DOHH2 (cell line): Measurements from ENCODE around the gene SLC7A4.
"Not testable (repeated sequence)": the region's sequence is repeated elsewhere in the genome, so short reads cannot be mapped to it uniquely, and the experiment has no call there.

Experiments used
- H3F3A ChIP-seq: fragments of 200-600 bp; sonication (generic), shearing (Covaris generic); 2 replicates; pipeline ENCODE4 v1.6.0; 2016; ENCODE audit warnings: antibody characterized with exemption, mild to moderate bottlenecking; ENCODE audit not compliant: control insufficient read depth, insufficient read depth
- H3K27ac ChIP-seq: fragments of 200-600 bp; sonication (generic); 2 replicates; pipeline ENCODE4 v1.5.1; 2014; ENCODE audit warnings: low read depth, mild to moderate bottlenecking, low read length, moderate library complexity
- H3K27me3 ChIP-seq: fragments of 200-600 bp; sonication (generic); 2 replicates; pipeline ENCODE4 v1.6.1; 2014; ENCODE audit warnings: mild to moderate bottlenecking, low read length, mixed read lengths; ENCODE audit not compliant: control insufficient read depth
- H3K36me3 ChIP-seq: fragments of 200-600 bp; sonication (generic); 2 replicates; pipeline ENCODE4 v1.6.1; 2014; ENCODE audit warnings: mild to moderate bottlenecking, low read length, moderate library complexity, mixed read lengths; ENCODE audit not compliant: control insufficient read depth
- H3K4me1 ChIP-seq: fragments of 200-600 bp; sonication (generic); 2 replicates; pipeline ENCODE4 v1.6.1; 2014; ENCODE audit warnings: mild to moderate bottlenecking, low read length, mixed read lengths; ENCODE audit not compliant: control insufficient read depth
- H3K4me2 ChIP-seq: fragments of 200-600 bp; sonication (generic); 2 replicates; pipeline ENCODE4 v1.6.0; 2014; ENCODE audit warnings: mild to moderate bottlenecking, low read length, moderate library complexity
- H3K4me3 ChIP-seq: fragments of 200-600 bp; sonication (generic); 2 replicates; pipeline ENCODE4 v1.5.1; 2014; ENCODE audit warnings: mild to moderate bottlenecking, low read length, mixed read lengths
- H3K79me2 ChIP-seq: fragments of 200-600 bp; sonication (generic); 2 replicates; pipeline ENCODE4 v1.6.1; 2014; ENCODE audit warnings: mild to moderate bottlenecking, low read length, mixed read lengths; ENCODE audit not compliant: control insufficient read depth
- H3K9me2 ChIP-seq: fragments of 200-600 bp; sonication (generic); replicated peaks from 2 replicates; pipeline ENCODE4 v1.6.1; 2014; ENCODE audit warnings: mild to moderate bottlenecking, low read length, mixed read lengths; ENCODE audit not compliant: control insufficient read depth
- H3K9me3 ChIP-seq: fragments of 200-600 bp; sonication (generic); 2 replicates; pipeline ENCODE4 v1.6.1; 2014; ENCODE audit warnings: antibody characterized with exemption, low read length, mixed read lengths; ENCODE audit not compliant: control insufficient read depth, insufficient read depth
- H4K20me1 ChIP-seq: fragments of 200-600 bp; sonication (generic); 2 replicates; pipeline ENCODE4 v1.6.0; 2014; ENCODE audit warnings: low read depth, mild to moderate bottlenecking, antibody characterized with exemption, low read length, moderate library complexity; ENCODE audit not compliant: control insufficient read depth, insufficient read depth
- EZH2phosphoT487 ChIP-seq: fragments of 200-600 bp; sonication (generic); IDR thresholded peaks from 2 replicates; pipeline ENCODE4 v1.6.1; 2017; ENCODE audit warnings: borderline replicate concordance, mild to moderate bottlenecking, antibody characterized with exemption, low read length, moderate library complexity, mixed read lengths
- TF ChIP-seq, protein P1 (sequence below): fragments of 200-600 bp; sonication (generic); IDR thresholded peaks from one replicate; pipeline ENCODE4 v1.5.1; 2014; ENCODE audit warnings: antibody characterized with exemption, mild to moderate bottlenecking, low read depth, low read length; ENCODE audit not compliant: poor library complexity, severe bottlenecking

Gene SLC7A4

DNA sequence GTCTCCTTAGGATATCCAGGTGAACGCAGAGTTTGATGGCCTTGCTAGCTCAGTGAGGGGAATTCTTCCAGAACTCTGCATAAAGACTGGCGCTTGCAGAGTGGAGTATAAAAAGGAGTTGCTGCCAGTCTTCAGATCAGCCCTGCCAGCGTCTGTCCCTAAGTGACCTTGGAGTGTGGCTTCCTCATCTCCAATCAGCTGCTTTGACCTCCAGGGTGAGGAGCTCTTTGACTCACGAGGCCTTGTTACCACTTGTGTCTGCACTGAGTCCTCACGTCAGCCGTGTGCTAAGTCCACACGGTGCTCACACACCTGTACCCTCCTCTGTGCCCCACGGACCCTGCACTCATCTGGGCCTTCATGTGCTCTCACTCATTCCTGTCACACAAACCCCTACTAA lies 28.0 kb upstream of the SLC7A4 start:
- not testable (repeated sequence) for H3K9me2 ChIP-seq, H4K20me1 ChIP-seq, H3K4me3 ChIP-seq, H3F3A ChIP-seq, H3K79me2 ChIP-seq, H3K27ac ChIP-seq, H3K9me3 ChIP-seq, H3K4me2 ChIP-seq, H3K36me3 ChIP-seq
- H3K4me1 ChIP-seq: peaks cover 11% of the 10 kb centered on the region
- peaks cover 14% of the 10 kb centered on the region for H3K27me3 ChIP-seq

DNA sequence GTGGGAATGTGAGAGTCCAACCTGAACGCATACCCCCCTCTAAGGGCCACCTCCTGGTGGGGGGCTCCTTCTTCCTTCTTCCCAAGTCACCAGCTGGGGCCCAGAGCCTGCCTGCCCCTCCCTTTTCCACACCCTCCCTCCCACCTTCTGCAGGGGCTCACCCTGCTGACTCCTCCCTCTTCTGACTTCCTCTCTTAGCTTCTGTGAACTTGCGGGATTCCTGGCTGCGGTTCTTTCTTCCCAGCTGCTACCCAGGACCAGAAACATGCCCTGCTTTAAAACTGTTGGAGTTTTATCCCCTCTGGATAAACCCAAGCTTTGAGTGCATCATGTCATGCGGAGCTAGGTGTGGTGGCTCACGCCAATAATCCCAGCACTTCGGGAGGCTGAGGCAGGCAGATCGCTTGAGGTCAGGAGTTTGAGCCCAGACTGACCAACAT lies 23.5 kb upstream of the SLC7A4 start:
- H3K27me3 ChIP-seq: peaks cover 11% of the 10 kb centered on the region
- H3K36me3 ChIP-seq: no peaks in the 10 kb centered on the region

DNA sequence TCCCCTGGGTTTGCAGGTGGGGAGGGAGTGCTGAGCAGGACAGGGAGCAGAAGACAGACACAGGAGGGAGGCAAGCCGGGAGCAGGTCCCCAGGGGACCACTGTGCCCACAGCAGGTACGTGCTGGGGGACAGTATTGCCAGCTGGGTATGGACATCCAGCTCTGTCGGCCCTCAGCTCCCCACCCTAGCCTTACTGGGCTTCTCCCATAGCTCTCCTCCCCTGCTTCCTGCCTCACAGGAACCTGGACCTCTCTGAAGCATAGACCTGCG lies 23.1 kb upstream of the SLC7A4 start:
- peak overlapping the region; percentile 24; the same call in 1 of the 2 replicates for H3K4me3 ChIP-seq
- H3K27ac ChIP-seq: no peak overlapping the region
- H3K27me3 ChIP-seq: peaks cover 11% of the 10 kb centered on the region
- peak overlapping the region; percentile 57 for H3K4me2 ChIP-seq
- H3F3A ChIP-seq: no peaks in the 10 kb centered on the region
- H3K4me1 ChIP-seq: peaks cover 23% of the 10 kb centered on the region
- no peaks in the 10 kb centered on the region for H4K20me1 ChIP-seq
- H3K79me2 ChIP-seq: no peaks in the 10 kb centered on the region
- no peaks in the 10 kb centered on the region for H3K36me3 ChIP-seq
- H3K9me3 ChIP-seq: no peaks in the 10 kb centered on the region
- TF ChIP-seq, protein P1, sequence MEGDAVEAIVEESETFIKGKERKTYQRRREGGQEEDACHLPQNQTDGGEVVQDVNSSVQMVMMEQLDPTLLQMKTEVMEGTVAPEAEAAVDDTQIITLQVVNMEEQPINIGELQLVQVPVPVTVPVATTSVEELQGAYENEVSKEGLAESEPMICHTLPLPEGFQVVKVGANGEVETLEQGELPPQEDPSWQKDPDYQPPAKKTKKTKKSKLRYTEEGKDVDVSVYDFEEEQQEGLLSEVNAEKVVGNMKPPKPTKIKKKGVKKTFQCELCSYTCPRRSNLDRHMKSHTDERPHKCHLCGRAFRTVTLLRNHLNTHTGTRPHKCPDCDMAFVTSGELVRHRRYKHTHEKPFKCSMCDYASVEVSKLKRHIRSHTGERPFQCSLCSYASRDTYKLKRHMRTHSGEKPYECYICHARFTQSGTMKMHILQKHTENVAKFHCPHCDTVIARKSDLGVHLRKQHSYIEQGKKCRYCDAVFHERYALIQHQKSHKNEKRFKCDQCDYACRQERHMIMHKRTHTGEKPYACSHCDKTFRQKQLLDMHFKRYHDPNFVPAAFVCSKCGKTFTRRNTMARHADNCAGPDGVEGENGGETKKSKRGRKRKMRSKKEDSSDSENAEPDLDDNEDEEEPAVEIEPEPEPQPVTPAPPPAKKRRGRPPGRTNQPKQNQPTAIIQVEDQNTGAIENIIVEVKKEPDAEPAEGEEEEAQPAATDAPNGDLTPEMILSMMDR: no peak
- TF ChIP-seq EZH2phosphoT487: no peak
- no peaks in the 10 kb centered on the region for H3K9me2 ChIP-seq

More for the DNA sequence above, 23.5 kb upstream of the SLC7A4 start:
- Histone ChIP-seq H3K4me1 (peaks cover 23% of the 10 kb centered on the region), H3K4me3 (peak overlapping the region; percentile 24; the same call in 1 of the 2 replicates), H3K9me2 (no peaks in the 10 kb centered on the region), H3K4me2 (peak overlapping the region; percentile 57), H3K27ac (no peak overlapping the region), H4K20me1 (no peaks in the 10 kb centered on the region), H3K9me3 (no peaks in the 10 kb centered on the region), H3K79me2 (no peaks in the 10 kb centered on the region), H3F3A (no peaks in the 10 kb centered on the region)
- TF ChIP-seq, protein P1: no peak
- TF ChIP-seq EZH2phosphoT487: no peak

DNA sequence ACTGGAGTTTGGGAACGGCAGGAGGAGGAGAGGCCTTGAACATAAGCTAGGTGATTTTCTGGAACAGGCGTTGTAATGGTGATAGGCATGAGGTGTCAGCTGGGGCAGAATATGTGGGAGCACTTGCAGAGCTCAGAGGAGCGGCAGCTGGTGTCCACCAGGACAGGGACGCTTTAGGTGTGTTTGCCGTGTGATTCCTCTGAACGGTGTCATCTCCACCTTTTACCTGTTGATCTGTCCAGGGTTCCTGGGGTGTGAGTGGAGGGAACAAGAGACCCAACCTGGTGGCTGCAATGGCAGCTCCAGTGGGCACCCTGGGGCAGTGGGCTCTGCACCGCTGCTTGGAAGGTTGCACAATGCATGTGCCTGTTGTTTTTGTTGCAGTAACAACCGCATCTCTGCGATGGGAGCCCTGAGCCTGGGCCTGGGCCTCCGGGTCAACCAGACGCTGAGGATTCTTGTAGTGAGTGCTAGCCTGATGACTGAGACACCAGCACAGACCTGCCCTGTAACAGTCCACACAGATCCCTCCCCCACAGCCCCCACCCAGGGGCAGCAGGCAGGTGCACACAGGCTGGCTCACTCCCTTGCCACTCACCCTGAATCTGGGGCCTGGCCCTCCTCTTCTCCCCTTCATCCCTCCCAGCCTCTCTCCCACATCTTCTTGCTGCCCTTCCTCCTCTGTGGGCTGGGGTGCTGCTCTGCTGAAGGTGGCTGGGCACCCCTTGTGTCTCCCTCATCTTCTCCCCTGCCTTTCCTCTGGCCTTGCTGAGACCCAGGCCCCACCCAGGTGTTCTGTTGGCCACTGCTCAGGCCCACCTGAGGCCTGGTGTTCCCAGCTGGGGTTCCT lies 22.6 kb upstream of the SLC7A4 start:
- no peak overlapping the region for H3K4me3 ChIP-seq
- H3K9me2 ChIP-seq: no peaks in the 10 kb centered on the region
- H3K4me2 ChIP-seq: peak overlapping the region; percentile 57
- TF ChIP-seq, protein P1: no peak
- TF ChIP-seq EZH2phosphoT487: no peak
- H3K27me3 ChIP-seq: peaks cover 11% of the 10 kb centered on the region
- no peaks in the 10 kb centered on the region for H4K20me1 ChIP-seq
- no peaks in the 10 kb centered on the region for H3F3A ChIP-seq
- no peaks in the 10 kb centered on the region for H3K9me3 ChIP-seq
- H3K36me3 ChIP-seq: no peaks in the 10 kb centered on the region
- no peak overlapping the region for H3K27ac ChIP-seq
- H3K4me1 ChIP-seq: peaks cover 23% of the 10 kb centered on the region
- H3K79me2 ChIP-seq: no peaks in the 10 kb centered on the region
